Epithelial cell of proximal tubule (primary cell): ENCODE data around the gene FAM120B. TPM values are rescaled to one million over a fixed set of nuclear protein-coding genes. Genes with fewer than 3 reads are reported as not detected.

Source experiments
- DNase-seq: peaks from one replicate; pipeline ENCODE4 v3.0.0-alpha.2; 2011; ENCODE audit warnings: low read depth
- H3K4me3 ChIP-seq: 2 replicates; pipeline ENCODE4 v1.5.1; 2011; ENCODE audit warnings: low read depth, mild to moderate bottlenecking, low read length
- CTCF ChIP-seq: conservative IDR thresholded peaks from 2 replicates; pipeline ENCODE4 v1.5.1; 2012; ENCODE audit warnings: low read depth, mild to moderate bottlenecking, low read length
- total RNA-seq: library from RNA; depleted of rRNA; stranded (reverse); fragments of >200 nt; gene quantifications from 2 replicates; pipeline ENCODE4 v1.2.3, GENCODE V29; 2015

The FAM120B gene
- total RNA-seq, 1 donor from 2014 or later = 5.0 TPM

GRCh38 chr6:170268216-170269129 lies 38.1 kb upstream of the FAM120B start:
- DNase-seq = no peak
- no peak for TF ChIP-seq CTCF
- H3K4me3 ChIP-seq = no peak overlapping the region

- TF ChIP-seq CTCF = no peak
Measured at GRCh38 chr6:170269151-170269845, 37.3 kb upstream of the FAM120B start.

GRCh38 chr6:170269846-170270541 lies 36.6 kb upstream of the FAM120B start:
- DNase-seq = no peak
- no peak overlapping the region for H3K4me3 ChIP-seq
- no peak for TF ChIP-seq CTCF

More at GRCh38 chr6:170269151-170269845, 37.3 kb upstream of the FAM120B start:
- no peak for DNase-seq
- H3K4me3 ChIP-seq = no peak overlapping the region

GRCh38 chr6:170270984-170271593 lies 35.5 kb upstream of the FAM120B start:
- no peak for DNase-seq
- TF ChIP-seq CTCF = no peak
- H3K4me3 ChIP-seq = no peak overlapping the region

- H3K4me3 ChIP-seq = no peak overlapping the region
- TF ChIP-seq CTCF = no peak
- no peak for DNase-seq
Measured at GRCh38 chr6:170271771-170272314, 34.7 kb upstream of the FAM120B start.

GRCh38 chr6:170272341-170273065 lies 34.1 kb upstream of the FAM120B start:
- DNase-seq = no peak
- TF ChIP-seq CTCF = no peak
- H3K4me3 ChIP-seq = no peak overlapping the region
